HuH-7.5 (cell line): ENCODE data around the gene FAM135A.

Source experiments
- DNase-seq: peaks from one replicate; pipeline ENCODE4 v3.0.0; 2011; ENCODE audit warnings: low spot score

FAM135A gene

DNA sequence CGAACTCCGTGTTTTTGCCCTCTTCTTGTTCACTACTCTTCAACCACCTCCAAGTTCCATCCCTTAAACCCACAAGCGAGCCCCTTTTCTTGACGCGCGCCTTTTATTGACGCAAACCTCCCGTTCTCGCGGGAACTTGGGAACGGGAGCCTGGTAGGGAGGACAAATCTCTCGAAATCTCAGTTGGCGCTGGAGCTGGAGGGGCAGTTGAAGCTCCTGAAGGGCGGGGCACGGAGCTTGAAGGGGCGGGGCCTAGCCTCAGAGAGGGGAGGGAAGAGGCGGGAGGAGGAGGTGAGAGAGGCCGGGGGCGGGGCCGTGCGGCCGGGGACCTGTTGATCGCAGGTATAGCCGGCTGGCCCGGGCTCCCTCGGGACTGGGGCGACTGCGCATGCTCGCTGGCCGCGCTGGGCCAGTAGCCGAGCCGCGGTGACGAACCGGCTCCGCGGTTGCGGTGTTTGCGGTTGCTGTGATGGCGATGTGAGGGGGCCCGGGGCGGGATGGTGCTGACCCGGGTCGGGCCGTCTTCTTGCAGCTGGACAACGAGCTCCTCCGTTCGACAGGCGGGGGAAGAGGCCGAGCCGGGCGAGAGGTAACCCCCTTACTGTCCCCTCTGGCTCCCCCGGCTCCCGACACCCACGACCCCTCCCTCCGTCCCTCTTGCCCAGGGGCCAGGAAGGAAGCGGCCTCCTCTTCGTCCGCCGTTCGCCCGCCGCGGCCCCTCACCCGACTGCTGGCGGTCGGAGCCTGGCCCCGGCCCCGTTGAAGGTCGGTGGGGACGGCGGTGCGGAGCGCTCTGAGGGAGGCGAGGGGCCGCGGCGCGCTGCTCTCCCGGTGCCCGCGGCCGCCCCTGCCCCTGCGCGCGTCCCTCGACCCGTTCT is at the start of gene FAM135A:
TSS of gene FAM135A (plus strand) at position 395 of the 878 bp plus-strand sequence. CDS start 14,835 bp downstream, outside the sequence.
- peak; percentile 87 for DNase-seq

DNA sequence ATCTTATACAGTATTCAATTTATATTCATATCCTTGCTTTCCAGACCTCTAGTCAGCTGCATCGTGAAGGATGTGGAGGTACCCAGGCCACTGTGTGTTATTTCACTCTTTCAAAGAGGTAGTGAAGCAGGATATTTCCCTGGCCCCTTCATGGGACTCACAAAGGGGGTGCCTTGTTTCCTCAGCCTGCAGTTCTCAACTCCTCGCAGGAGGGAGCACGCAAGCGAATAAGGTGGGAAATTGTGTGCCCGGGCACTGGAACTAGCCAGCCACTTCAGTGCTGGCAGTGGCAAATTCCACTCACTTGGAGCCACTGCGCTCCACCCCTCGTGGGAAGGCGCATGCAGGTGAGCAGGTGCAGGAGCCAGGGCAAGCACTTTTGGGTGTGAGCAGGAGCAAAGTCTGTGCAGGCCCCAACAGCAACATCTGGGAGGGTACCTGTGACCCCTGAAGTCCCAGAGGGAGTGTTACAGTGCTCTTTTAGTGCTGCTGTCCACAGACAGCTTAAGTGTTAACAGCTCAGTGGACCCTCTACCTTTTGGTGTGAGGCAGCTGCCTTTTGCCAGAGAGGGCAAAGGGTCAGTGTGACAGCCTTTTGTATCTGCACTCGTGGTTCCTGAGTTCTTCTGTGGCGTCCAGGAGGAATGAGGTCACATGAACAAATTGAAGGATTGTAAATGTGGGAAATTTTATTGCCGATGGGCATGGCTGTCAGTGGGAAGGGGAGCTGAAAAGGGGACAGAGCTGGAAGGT is 49.4 kb upstream of the FAM135A start:
- DNase-seq, result no peak

DNA sequence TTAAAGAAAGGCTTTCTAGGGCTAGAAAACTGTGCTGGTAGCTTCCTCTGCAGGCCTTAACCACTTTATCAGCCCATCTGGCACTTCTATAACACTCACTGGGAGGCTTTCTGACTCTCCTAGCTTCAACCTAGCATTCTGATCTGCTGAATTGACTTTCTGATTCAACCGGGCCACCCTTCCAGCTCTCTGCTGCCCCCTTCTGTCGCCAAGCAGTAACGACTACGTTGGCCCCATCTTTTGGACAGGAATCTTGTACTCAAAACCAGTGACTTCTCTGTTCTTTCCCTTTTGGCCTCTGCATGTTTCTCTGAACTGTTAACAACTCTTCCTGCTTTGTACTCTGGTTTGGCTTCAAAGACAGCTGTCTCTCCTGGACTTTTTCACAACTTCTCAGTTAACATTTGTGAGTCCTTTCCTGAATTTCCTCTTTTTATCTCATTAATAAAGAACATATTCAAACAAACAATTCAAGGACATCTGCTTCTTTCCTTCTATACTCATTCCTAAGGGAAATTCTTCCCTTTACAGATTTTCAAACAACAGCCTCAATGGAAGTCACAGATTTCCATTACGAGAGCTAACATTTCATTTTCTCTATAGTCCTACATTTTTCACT is 43.9 kb upstream of the FAM135A start:
- peak; percentile 20 for DNase-seq

DNA sequence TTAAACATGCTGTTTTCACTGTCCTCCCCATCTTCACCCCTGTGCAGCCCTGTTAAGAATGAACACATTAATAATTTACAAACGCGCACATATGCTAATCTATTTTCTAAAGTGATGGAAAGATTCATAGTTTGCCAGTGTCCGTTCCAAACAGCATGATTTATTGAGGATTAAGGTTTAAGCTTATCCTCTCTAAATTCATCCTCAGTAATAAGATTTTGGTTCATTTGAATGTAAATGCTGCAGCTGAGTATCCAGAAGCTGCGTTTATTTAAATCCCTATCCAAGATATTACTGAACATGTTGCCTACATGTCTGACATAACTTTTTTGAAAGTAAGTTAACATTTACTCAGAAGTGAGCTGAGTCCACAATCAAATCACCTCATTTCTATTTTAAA is 42.8 kb upstream of the FAM135A start:
- no peak for DNase-seq

DNA sequence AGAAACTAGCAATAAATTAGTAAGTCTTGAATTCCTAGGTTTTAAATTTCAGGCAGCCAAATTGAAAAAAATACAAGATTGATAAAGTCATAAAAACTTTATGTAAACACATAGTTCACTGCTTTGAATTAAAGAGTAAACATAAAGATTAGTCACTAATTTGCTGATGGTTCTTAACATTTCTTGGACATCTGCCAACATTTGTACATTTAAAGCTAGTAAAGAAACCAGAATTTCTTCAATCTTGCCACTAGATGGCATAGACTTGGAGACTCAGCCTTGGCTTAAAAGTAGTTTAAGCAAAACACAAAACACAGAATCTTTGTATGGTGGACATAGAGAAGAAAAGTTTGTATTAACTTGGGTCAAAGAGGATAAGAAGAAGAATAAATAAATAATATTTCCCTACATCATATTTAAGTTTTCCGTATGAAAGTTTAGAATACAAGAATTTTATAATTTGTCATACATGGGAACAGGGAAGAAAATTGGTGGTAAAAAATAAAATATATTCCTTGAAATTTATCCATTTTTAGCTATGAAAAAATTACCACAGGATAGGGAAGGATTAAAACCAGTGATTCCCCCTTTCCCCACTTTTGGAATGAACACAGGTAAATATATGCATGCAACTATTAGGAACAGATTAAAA is 41.7 kb upstream of the FAM135A start:
- no peak for DNase-seq

DNA sequence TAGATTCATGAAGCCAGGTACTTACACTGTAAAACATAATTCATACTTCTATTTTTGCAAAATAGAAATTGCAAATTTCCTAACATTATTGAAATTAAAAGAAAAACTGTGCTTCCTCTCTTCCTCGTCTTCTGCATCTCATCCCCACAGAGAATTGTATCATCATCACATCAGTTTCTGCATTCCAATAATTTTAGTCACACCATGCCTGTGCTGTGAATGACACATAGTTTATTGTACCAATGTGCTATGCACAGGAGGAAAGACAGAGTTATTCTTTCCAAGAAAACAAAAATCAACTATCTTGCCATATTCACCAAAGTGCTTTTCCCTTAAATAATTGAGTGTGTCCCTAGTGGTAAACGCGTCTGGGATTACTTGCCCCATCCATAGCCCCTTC is 38.1 kb upstream of the FAM135A start:
- no peak for DNase-seq

DNA sequence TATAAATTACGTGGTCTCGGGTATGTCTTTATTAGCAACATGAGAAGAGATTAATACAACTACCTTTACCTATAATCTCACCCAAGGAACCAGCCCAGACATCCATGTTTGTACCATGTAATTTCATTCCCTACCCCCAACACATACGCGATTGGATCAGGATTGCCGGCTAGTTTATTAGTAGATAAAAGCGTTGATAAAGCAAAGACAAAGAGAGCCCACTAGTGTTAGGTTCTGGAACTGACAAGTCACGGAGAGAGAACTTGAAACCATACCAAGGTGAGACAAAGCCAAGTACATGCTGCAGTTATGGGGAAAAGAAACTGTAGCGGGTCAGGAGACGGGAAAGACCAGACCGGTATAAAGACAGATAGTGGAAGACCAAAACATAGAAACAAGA is 37.4 kb upstream of the FAM135A start:
- DNase-seq, result no peak

DNA sequence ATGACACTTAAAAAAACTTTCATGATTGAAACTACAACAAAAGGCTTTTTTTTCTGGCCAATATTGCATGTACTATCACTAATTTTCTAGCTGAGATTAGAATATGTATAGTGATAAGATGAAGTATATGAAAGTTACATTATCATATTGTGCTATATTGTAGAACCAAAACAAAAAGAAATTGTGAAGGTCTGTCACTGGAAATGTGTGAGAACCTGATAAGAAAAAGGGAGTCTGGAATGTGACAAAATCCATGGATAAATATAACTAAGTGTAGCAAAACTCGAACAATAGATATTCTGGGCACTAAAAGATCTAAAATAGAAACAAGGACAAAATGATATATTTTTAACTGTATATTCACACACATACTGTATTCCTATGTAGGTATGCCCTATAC is 36.7 kb upstream of the FAM135A start:
- DNase-seq, result no peak

DNA sequence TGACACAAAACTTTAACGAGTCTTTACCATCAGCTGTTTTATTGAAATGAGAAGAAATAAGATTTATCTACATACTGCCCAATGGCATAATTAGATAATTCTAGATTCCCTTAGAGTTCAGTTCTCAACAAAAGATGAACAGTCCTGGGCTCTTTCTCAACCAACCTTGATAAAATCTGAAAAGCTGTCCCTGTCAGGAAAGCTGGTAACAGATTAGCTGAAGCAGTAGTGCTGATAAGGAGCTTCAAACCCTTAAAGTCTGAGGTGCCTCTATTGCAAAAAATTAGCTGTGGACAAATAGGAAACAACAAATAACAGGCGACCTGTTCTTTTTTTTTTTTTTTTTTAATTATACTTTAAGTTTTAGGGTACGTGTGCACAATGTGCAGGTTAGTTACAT is 35.9 kb upstream of the FAM135A start:
- DNase-seq, result no peak

DNA sequence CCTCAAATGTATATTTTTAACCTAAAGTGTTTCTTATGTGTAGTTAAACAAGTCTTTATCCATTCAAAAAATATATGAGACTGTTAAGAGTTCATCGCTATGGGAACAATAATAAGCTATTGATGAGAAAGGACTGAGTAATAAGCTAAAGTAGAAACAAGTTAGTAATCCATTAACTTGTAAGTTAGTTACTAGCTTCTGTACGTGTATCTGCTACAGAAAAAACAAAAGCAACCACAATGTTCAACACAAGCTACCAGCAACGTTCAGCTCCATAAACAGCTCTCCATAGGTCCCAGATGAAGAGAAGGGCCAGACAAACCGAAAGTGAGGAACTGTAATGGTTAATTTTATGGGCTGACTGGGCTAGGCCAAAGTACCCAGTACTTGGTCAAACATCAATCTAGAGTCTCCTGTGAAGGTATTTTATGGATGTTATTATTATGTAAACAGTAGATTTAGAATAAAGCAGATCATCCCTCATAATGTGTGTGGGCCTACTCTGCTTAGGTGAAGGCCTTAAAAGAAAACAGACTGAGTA is 33.8 kb upstream of the FAM135A start:
- no peak for DNase-seq

DNA sequence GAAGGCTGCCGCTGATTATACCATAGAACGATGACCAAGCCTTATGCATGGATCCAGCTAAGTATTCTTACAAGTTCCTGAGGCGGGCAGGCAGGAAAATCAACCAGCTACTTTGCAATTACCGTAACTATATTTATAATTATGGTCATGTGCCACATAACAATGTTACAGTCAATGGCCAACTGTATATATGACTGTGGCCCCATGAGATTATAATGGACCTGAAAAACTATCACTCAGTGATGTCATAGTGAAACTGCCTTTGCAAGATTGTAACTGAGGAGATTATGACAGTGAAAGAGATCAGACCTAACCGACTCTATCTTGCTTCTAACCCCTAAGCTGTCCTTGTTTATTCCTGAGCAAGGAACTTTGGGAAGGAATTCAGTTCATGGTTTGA is 33.1 kb upstream of the FAM135A start:
- DNase-seq, result no peak

DNA sequence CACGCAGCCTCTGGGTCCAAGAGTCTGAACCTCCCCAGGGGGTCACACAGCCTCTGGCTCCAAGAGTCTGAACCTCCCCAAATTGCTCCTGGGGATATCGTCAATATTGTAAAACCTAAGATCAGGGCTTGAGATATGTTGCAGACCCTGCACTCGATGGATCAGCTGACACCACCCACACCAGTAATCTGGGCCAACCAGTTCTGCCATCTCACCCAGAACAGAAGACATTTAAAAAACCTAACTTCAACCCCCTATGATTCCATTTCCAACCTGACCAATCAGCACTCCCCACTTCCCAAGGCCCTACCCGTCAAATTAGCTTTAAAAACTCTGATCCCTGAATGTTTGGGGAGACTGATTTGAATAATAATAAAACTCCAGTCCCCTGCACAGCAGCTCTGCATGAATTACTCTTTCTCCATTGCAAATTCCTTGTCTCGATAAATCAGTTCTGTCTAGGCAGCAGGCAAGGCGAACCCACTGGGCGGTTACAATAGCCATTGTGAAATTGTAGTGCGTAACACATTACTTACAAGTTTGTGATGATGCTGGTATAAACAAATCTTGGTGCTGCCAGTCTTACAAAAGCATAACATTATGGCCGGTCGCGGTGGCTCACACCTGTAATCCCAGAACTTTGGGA is 32.4 kb upstream of the FAM135A start:
- DNase-seq, result no peak

DNA sequence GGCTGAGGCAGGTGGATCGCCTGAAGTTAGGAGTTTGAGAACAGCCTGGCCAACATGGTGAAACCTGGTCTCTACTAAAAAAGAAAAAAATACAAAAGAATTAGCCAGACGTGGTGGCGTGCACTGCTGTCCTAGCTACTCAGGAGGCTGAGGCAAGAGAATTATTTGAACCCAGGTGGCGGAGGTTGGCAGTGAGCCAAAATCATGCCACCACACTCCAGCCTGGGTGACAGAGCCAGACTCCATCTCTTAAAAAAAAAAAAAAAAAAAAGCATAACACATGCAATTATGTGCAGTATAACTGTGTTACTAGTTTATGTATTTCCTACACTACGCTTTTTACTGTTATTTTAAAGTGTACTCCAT is 31.9 kb upstream of the FAM135A start:
- no peak for DNase-seq

DNA sequence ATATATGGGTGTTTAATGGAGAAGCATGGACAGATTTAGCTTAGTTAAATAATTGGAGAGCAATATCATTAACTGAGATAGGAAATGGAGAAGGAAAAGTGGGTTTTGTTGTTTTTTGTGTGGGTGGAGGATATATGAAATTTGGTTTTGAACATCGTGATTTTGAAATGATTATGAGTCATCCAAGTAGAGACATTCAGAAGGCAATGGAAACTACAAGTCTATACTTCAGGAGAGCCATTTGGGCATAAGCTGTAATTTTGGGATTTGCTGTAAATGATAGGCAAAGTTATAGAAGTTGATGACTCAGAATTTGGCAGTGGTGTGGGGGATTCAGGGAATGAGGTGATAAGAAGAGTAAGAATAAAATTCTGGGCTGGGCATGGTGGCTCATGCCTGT is 27.4 kb upstream of the FAM135A start:
- no peak for DNase-seq

DNA sequence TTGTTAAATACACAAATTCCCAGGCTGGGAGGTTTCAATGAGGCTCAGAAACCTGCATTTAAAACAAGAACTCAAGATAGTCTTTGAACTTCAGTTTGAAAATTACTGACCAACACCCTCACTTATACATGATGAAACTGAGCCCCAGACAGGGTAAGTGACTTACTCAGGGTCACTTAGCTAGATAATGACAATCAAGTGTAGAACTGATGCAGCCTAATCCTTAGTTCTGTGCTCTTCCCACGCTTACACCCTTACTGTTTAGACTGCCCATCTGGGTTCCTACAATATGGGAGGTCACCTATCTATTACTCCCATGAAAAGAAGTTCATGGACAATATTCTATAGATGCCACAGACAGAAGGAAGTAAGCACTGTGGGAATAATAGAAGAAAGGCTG is 24.5 kb upstream of the FAM135A start:
- DNase-seq, result no peak

DNA sequence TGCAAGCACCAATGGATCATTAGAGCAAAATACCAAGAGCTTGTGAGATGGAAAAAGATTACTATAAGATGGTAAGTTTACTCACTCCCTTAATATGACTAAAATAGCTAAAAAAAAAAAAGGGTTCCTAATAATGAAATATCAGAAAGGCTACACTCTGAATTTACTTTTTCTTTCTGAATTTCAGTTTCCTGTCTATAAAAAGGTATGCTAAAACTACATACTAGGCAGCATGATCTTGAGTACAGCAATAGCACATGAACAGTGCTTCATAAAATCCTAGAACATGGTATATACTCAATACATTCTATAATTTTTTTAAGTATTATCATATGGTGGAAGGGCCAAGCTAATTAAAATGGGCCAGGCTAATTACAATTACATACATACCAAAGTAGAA is 24.0 kb upstream of the FAM135A start:
- DNase-seq, result no peak

DNA sequence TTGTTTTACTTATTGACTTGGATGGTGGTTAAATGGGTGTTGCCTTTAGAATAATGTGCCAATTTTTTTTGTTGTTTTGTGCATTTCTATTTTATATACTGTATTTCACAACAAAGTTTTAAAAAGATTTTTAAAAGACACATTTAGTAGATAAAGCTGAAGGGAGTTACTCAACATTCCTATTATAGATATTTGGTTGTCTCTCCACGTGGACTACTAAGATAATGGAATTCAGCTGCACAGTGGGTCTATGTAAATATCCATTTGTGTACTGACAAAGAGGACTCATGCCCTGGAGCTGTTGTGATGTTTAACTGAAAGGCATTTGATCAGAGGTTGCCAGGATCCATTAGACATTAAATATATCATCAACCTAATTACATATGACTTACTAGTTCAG is 23.2 kb upstream of the FAM135A start:
- DNase-seq, result no peak

DNA sequence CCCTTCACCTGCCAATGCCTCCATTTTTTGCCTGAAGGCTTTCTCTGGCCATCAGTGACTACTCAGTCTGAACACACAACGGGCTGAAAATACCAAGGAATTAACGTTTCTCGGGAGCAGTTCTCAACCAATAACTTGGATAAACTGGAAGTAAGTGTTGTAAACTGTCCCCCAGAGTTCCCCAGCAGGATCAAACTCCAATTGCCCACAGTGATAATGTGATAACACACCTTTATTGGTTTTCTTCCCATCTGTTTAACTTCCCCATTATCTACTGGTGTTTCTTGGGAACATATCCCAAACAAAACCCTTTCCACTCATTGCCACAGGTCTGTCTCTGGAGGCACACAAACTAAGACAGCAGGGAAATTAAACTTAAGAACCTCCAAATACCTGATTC is 21.8 kb upstream of the FAM135A start:
- DNase-seq, result no peak

DNA sequence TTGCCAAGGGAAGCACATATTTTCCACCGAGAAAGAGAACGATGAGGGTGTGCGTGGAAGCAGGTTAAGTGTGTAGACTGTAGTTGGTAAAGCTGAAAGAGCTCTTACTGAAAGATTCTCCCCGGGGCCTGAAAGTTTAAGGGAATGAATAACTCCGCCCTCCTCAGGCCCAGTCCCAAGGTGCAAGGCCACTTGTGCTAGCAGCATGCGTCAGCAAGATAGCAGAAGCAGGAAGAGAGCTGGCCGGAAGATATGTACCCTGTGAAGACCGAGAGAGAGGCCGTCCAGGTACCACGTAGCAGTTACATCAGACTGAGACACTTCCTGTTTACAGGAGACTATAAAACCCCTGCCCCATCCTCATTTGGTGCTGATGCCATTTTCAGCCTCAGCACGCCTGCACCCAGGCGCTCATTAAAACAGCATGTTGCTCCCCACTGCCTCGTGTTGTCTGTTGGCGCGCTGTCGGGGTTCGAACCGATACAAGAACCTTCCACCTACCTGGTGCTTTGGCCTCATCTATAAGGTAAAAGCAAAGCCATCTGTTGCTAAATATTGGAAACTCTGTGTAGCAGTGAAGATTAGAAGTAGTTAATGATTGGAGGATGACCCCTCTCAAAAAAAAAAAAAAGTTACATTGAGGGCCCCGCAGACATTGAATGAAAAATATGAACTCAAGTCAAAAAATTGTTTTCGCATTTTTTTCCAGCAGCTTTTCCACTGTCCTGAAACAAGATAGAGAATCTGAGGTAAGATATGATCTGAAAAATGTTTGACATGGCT is 18.6 kb upstream of the FAM135A start:
- no peak for DNase-seq

DNA sequence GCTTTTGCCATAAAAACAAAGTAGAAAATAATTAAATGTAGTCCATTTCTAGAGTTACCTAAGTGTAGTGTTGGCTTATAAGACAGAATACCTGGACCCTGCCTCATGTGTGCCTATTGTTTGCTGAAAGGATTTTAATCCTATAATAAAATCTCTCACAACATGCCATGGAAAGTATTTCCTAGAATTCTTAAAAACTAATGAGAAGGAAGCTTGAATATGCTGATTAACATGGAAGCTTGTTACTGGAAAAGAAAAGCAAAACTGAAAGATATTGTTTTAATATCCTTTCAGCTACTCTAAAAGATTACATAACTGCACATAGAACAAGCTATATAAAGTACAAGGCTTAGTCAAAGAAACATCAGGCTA is 18.0 kb upstream of the FAM135A start:
- DNase-seq, result no peak

DNA sequence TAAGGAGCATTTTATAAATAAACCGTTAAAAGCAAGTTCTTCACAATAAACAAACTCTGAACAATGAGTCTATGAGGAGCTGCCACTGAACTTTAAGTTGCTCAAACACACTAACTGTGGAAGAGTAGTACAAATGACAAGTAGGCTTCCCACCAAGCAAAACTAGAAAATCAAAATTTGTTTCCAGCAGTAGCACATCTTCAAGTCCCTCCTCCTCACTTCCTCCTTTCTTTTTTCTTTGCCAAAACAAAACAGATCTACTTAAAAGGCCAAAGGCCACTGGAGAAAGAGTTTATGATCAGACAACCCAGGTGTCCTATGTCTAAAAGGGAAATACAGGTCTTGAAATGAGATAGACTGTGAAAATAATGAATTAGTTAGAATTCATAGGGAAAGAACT is 17.1 kb upstream of the FAM135A start:
- no peak for DNase-seq
